T-helper 22 cell (primary cell): Measurements from ENCODE around the gene DNAH11.
"Not testable (repeated sequence)": the region's sequence is repeated elsewhere in the genome, so short reads cannot be mapped to it uniquely, and the experiment has no call there.

Experiments used
- DNase-seq: peaks from one replicate; pipeline ENCODE4 v3.0.0-alpha.2; 2020; ENCODE audit warnings: low read depth

The DNAH11 gene

GRCh38 chr7:21719846-21720245 is 177.0 kb downstream of the DNAH11 start:
- DNase-seq, result no peak

GRCh38 chr7:21722371-21722770 is 179.5 kb downstream of the DNAH11 start:
- no peak for DNase-seq

- no peak for DNase-seq
Observed at GRCh38 chr7:21724562-21724961, 181.7 kb downstream of the DNAH11 start.

- no peak for DNase-seq
Observed at GRCh38 chr7:21730399-21730798, 187.6 kb downstream of the DNAH11 start.

- no peak for DNase-seq
Observed at GRCh38 chr7:21731977-21732376, 189.1 kb downstream of the DNAH11 start.

GRCh38 chr7:21732956-21733355 is 190.1 kb downstream of the DNAH11 start:
- DNase-seq, result not testable (repeated sequence)

- DNase-seq, result no peak
Observed at GRCh38 chr7:21733837-21734236, 191.0 kb downstream of the DNAH11 start.

GRCh38 chr7:21743493-21743892 is 200.7 kb downstream of the DNAH11 start:
- DNase-seq, result no peak

- no peak for DNase-seq
Observed at GRCh38 chr7:21746949-21747348, 204.1 kb downstream of the DNAH11 start.

- no peak for DNase-seq
Observed at GRCh38 chr7:21747806-21748205, 205.0 kb downstream of the DNAH11 start.

GRCh38 chr7:21749378-21749777 is 206.5 kb downstream of the DNAH11 start:
- no peak for DNase-seq

- no peak for DNase-seq
Observed at GRCh38 chr7:21753071-21753470, 210.2 kb downstream of the DNAH11 start.

- no peak for DNase-seq
Observed at GRCh38 chr7:21754963-21755362, 212.1 kb downstream of the DNAH11 start.

GRCh38 chr7:21757537-21758282 is 214.9 kb downstream of the DNAH11 start:
- DNase-seq, result no peak

- DNase-seq, result no peak
Observed at GRCh38 chr7:21758286-21758685, 215.4 kb downstream of the DNAH11 start.

- DNase-seq, result no peak
Observed at GRCh38 chr7:21762469-21762868, 219.6 kb downstream of the DNAH11 start.

- DNase-seq, result no peak
Observed at GRCh38 chr7:21763818-21764217, 221.0 kb downstream of the DNAH11 start.

- no peak for DNase-seq
Observed at GRCh38 chr7:21766218-21766617, 223.4 kb downstream of the DNAH11 start.

GRCh38 chr7:21767300-21767900 is 224.6 kb downstream of the DNAH11 start:
- DNase-seq, result no peak

GRCh38 chr7:21768279-21768678 is 225.4 kb downstream of the DNAH11 start:
- DNase-seq, result no peak

- DNase-seq, result no peak
Observed at GRCh38 chr7:21771266-21771665, 228.4 kb downstream of the DNAH11 start.

GRCh38 chr7:21771906-21772610 is 229.2 kb downstream of the DNAH11 start:
- DNase-seq, result no peak

- DNase-seq, result no peak
Observed at GRCh38 chr7:21773326-21773725, 230.5 kb downstream of the DNAH11 start.
